HEK293 (cell line): ENCODE results near the gene SLC40A1.

Source experiments
- CTCF ChIA-PET: fragments of 350-600 bp; formaldehyde crosslinking; extraction: SDS; loops from one replicate; lab custom pipeline; 2021; ENCODE audit warnings: antibody characterized with exemption; lab: Yijun Ruan, JAX
- POLR2A ChIA-PET: fragments of 300-600 bp; formaldehyde crosslinking; extraction: SDS; loops from one replicate; lab custom pipeline; 2020; ENCODE audit warnings: antibody characterized with exemption, inconsistent platforms; lab: Yijun Ruan, JAX
- H3K27ac ChIP-seq: fragments of 200-500 bp; sonication (Bioruptor generic); 2 replicates; pipeline ENCODE4 v1.5.1; 2014; ENCODE audit warnings: low read depth, low read length, control low read depth, inconsistent platforms; ENCODE audit errors: extremely low read depth
- H3K36me3 ChIP-seq, 2 experiments: fragments of 200-500 bp in 1 of 2; sonication (Bioruptor generic) in 1 of 2; 1 replicate in 1 of 2; 2 replicates in 1 of 2; pipeline ENCODE4 v1.5.1; 2014 to 2017; ENCODE audit warnings: inconsistent platforms in 2 of 2, low read length in 2 of 2; ENCODE audit not compliant: control insufficient read depth in 2 of 2, insufficient read depth in 1 of 2
- H3K4me1 ChIP-seq: fragments of 200-500 bp; sonication (Bioruptor generic); 2 replicates; pipeline ENCODE4 v1.5.1; 2014; ENCODE audit warnings: mild to moderate bottlenecking, low read length, inconsistent platforms; ENCODE audit not compliant: control insufficient read depth, insufficient read depth
- H3K4me3 ChIP-seq: 2 replicates; pipeline ENCODE4 v1.5.1; 2011; ENCODE audit warnings: low read depth, mild to moderate bottlenecking, control low read depth, low read length, moderate library complexity
- H3K9me3 ChIP-seq: fragments of 200-500 bp; sonication (Bioruptor generic); 2 replicates; pipeline ENCODE4 v1.5.1; 2014; ENCODE audit warnings: low read depth, low read length, inconsistent platforms; ENCODE audit not compliant: control insufficient read depth, insufficient read depth
- IKZF3 ChIP-seq: fragments of 450-650 bp; IDR thresholded peaks from 2 replicates; pipeline ENCODE4 v1.5.0; 2018; ENCODE audit warnings: missing biosample characterization, mild to moderate bottlenecking, missing genetic modification characterization, moderate library complexity
- KLF9 ChIP-seq: fragments of 450-650 bp; formaldehyde crosslinking; IDR thresholded peaks from 2 replicates; pipeline ENCODE4 v1.5.1; 2016; ENCODE audit warnings: missing biosample characterization, missing genetic modification characterization, low read depth
- PRDM10 ChIP-seq: fragments of 450-650 bp; formaldehyde crosslinking; IDR thresholded peaks from 2 replicates; pipeline ENCODE4 v1.5.1; 2016; ENCODE audit warnings: missing biosample characterization, missing genetic modification characterization
- PRDM6 ChIP-seq: fragments of 450-650 bp; formaldehyde crosslinking; IDR thresholded peaks from 2 replicates; pipeline ENCODE4 v1.5.1; 2017; ENCODE audit warnings: missing biosample characterization, missing genetic modification characterization
- TRIM28 ChIP-seq: IDR thresholded peaks from 2 replicates; pipeline ENCODE4 v1.6.1; 2011; ENCODE audit warnings: low read length, control low read depth, borderline replicate concordance
- WT1 ChIP-seq: fragments of 450-650 bp; formaldehyde crosslinking; IDR thresholded peaks from 2 replicates; pipeline ENCODE4 v1.5.1; 2016; ENCODE audit warnings: missing biosample characterization, missing genetic modification characterization
- YY1 ChIP-seq: fragments of 450-650 bp; formaldehyde crosslinking; IDR thresholded peaks from 2 replicates; pipeline ENCODE4 v1.5.1; 2018; ENCODE audit warnings: missing biosample characterization, missing genetic modification characterization
- ZBTB20 ChIP-seq: fragments of 450-650 bp; formaldehyde crosslinking; IDR thresholded peaks from 2 replicates; pipeline ENCODE4 v1.5.1; 2016; ENCODE audit warnings: missing biosample characterization, missing genetic modification characterization
- ZBTB21 ChIP-seq: fragments of 450-650 bp; formaldehyde crosslinking; IDR thresholded peaks from 2 replicates; pipeline ENCODE4 v1.5.1; 2017; ENCODE audit warnings: missing biosample characterization, missing genetic modification characterization
- ZNF175 ChIP-seq: fragments of 450-650 bp; formaldehyde crosslinking; IDR thresholded peaks from 2 replicates; pipeline ENCODE4 v1.5.1; 2016; ENCODE audit warnings: missing biosample characterization, missing genetic modification characterization
- ZNF184 ChIP-seq: fragments of 450-650 bp; IDR thresholded peaks from 2 replicates; pipeline ENCODE4 v1.5.1; 2018; ENCODE audit warnings: missing biosample characterization, mild to moderate bottlenecking, missing genetic modification characterization
- ZNF239 ChIP-seq: fragments of 450-650 bp; formaldehyde crosslinking; IDR thresholded peaks from 2 replicates; pipeline ENCODE4 v1.5.1; 2016; ENCODE audit warnings: missing biosample characterization, missing genetic modification characterization
- ZNF292 ChIP-seq: fragments of 450-650 bp; formaldehyde crosslinking; IDR thresholded peaks from 2 replicates; pipeline ENCODE4 v1.5.1; 2016; ENCODE audit warnings: low read depth, missing biosample characterization, missing genetic modification characterization, borderline replicate concordance
- ZNF366 ChIP-seq: fragments of 450-650 bp; formaldehyde crosslinking; conservative IDR thresholded peaks from 2 replicates; pipeline ENCODE4 v1.5.1; 2016; ENCODE audit warnings: missing biosample characterization, missing genetic modification characterization
- ZNF391 ChIP-seq: fragments of 450-650 bp; formaldehyde crosslinking; IDR thresholded peaks from 2 replicates; pipeline ENCODE4 v1.5.1; 2016; ENCODE audit warnings: low read depth, missing biosample characterization, missing genetic modification characterization, borderline replicate concordance
- ZNF398 ChIP-seq: fragments of 450-650 bp; formaldehyde crosslinking; IDR thresholded peaks from 2 replicates; pipeline ENCODE4 v1.5.1; 2017; ENCODE audit warnings: missing biosample characterization, missing genetic modification characterization
- ZNF473 ChIP-seq: fragments of 450-650 bp; formaldehyde crosslinking; IDR thresholded peaks from 2 replicates; pipeline ENCODE4 v1.5.1; 2017; ENCODE audit warnings: missing biosample characterization, missing genetic modification characterization
- ZNF521 ChIP-seq: fragments of 450-650 bp; formaldehyde crosslinking; IDR thresholded peaks from 2 replicates; pipeline ENCODE4 v1.5.1; 2017; ENCODE audit warnings: missing biosample characterization, mild to moderate bottlenecking, missing genetic modification characterization
- ZNF555 ChIP-seq: fragments of 450-650 bp; formaldehyde crosslinking; conservative IDR thresholded peaks from 2 replicates; pipeline ENCODE4 v1.5.1; 2017; ENCODE audit warnings: missing biosample characterization, mild to moderate bottlenecking, missing genetic modification characterization, inconsistent platforms
- ZNF558 ChIP-seq: fragments of 450-650 bp; formaldehyde crosslinking; IDR thresholded peaks from 2 replicates; pipeline ENCODE4 v1.5.1; 2016; ENCODE audit warnings: missing biosample characterization, missing genetic modification characterization
- ZNF654 ChIP-seq: fragments of 450-650 bp; formaldehyde crosslinking; IDR thresholded peaks from 2 replicates; pipeline ENCODE4 v1.5.1; 2016; ENCODE audit warnings: low read depth, missing biosample characterization, missing genetic modification characterization
- ZNF660 ChIP-seq: fragments of 450-650 bp; IDR thresholded peaks from 2 replicates; pipeline ENCODE4 v1.5.1; 2018; ENCODE audit warnings: missing biosample characterization, mild to moderate bottlenecking, missing genetic modification characterization
- ZNF670 ChIP-seq: fragments of 450-650 bp; formaldehyde crosslinking; IDR thresholded peaks from 2 replicates; pipeline ENCODE4 v1.5.1; 2016; ENCODE audit warnings: missing biosample characterization, missing genetic modification characterization, low read depth
- ZNF791 ChIP-seq: fragments of 450-650 bp; formaldehyde crosslinking; IDR thresholded peaks from 2 replicates; pipeline ENCODE4 v1.5.1; 2016; ENCODE audit warnings: missing biosample characterization, missing genetic modification characterization
- ZSCAN30 ChIP-seq: fragments of 450-650 bp; IDR thresholded peaks from 2 replicates; pipeline ENCODE4 v1.5.1; 2018; ENCODE audit warnings: missing biosample characterization, mild to moderate bottlenecking, missing genetic modification characterization, moderate library complexity
- TF ChIP-seq, protein P1 (sequence below): fragments of 450-650 bp; formaldehyde crosslinking; IDR thresholded peaks from 2 replicates; pipeline ENCODE4 v1.5.1; 2016; ENCODE audit warnings: missing biosample characterization, missing genetic modification characterization
- TF ChIP-seq, protein P2 (sequence below): fragments of 450-650 bp; formaldehyde crosslinking; IDR thresholded peaks from 2 replicates; pipeline ENCODE4 v1.5.1; 2017; ENCODE audit warnings: missing biosample characterization, missing genetic modification characterization

The SLC40A1 gene

GRCh38 chr2:189530965-189531637, 49.5 kb downstream of the SLC40A1 start:
- ChIA-PET POLR2A (no interaction called here), CTCF (interaction anchor here (0.6 to 0.7 kb wide), 2 partner anchors 82 to 355 kb away, joined by 3 to 4 read pairs; no protein-coding TSS in a partner anchor)
- Histone ChIP-seq H3K4me3 (no peak overlapping the region), H3K9me3 (no peaks in the 10 kb centered on the region), H3K4me1 (no peaks in the 10 kb centered on the region), H3K36me3 (no peaks in the 10 kb centered on the region), H3K27ac (no peak overlapping the region)
- TF ChIP-seq ZNF239 (tag by site-specific recombination) = no peak
- TF ChIP-seq ZBTB21 (tag by site-specific recombination) = no peak
- TF ChIP-seq ZSCAN30 (tag by site-specific recombination) = no peak
- TF ChIP-seq ZNF660 (tag by site-specific recombination) = no peak
- no peak for TF ChIP-seq ZBTB20 (tag by site-specific recombination)
- no peak for TF ChIP-seq ZNF791
- no peak for TF ChIP-seq ZNF670 (tag by site-specific recombination)
- TF ChIP-seq ZNF521 (tag by site-specific recombination) = no peak
- TF ChIP-seq ZNF366 (tag by site-specific recombination) = no peak
- no peak for TF ChIP-seq ZNF473 (tag by site-specific recombination)
- TF ChIP-seq WT1 (tag by site-specific recombination) = no peak
- TF ChIP-seq, protein P1, sequence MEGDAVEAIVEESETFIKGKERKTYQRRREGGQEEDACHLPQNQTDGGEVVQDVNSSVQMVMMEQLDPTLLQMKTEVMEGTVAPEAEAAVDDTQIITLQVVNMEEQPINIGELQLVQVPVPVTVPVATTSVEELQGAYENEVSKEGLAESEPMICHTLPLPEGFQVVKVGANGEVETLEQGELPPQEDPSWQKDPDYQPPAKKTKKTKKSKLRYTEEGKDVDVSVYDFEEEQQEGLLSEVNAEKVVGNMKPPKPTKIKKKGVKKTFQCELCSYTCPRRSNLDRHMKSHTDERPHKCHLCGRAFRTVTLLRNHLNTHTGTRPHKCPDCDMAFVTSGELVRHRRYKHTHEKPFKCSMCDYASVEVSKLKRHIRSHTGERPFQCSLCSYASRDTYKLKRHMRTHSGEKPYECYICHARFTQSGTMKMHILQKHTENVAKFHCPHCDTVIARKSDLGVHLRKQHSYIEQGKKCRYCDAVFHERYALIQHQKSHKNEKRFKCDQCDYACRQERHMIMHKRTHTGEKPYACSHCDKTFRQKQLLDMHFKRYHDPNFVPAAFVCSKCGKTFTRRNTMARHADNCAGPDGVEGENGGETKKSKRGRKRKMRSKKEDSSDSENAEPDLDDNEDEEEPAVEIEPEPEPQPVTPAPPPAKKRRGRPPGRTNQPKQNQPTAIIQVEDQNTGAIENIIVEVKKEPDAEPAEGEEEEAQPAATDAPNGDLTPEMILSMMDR = no peak
- no peak for TF ChIP-seq ZNF398 (tag by site-specific recombination)
- TF ChIP-seq ZNF292 = no peak
- TF ChIP-seq, protein P2, sequence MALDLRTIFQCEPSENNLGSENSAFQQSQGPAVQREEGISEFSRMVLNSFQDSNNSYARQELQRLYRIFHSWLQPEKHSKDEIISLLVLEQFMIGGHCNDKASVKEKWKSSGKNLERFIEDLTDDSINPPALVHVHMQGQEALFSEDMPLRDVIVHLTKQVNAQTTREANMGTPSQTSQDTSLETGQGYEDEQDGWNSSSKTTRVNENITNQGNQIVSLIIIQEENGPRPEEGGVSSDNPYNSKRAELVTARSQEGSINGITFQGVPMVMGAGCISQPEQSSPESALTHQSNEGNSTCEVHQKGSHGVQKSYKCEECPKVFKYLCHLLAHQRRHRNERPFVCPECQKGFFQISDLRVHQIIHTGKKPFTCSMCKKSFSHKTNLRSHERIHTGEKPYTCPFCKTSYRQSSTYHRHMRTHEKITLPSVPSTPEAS (tag by site-specific recombination) = no peak
- TF ChIP-seq ZNF391 (tag by site-specific recombination) = no peak
- TF ChIP-seq YY1 (tag by site-specific recombination) = no peak

- H3K9me3 ChIP-seq = no peaks in the 10 kb centered on the region
- H3K27ac ChIP-seq = no peak overlapping the region
- no peaks in the 10 kb centered on the region for H3K4me1 ChIP-seq
- H3K36me3 ChIP-seq = no peaks in the 10 kb centered on the region
- no peak overlapping the region for H3K4me3 ChIP-seq
- CTCF ChIA-PET = interaction anchor here (0.6 kb wide), 2 partner anchors 53 to 435 kb away, joined by 3 read pairs; no protein-coding TSS in a partner anchor
- POLR2A ChIA-PET = no interaction called here
- no peak for TF ChIP-seq ZNF184 (tag by site-specific recombination)
- TF ChIP-seq ZNF175 (tag by site-specific recombination) = no peak
- TF ChIP-seq PRDM6 (tag by site-specific recombination) = no peak
- no peak for TF ChIP-seq IKZF3
- no peak for TF ChIP-seq ZNF555 (tag by site-specific recombination)
- TF ChIP-seq KLF9 (tag by site-specific recombination) = no peak
- TF ChIP-seq PRDM10 (tag by site-specific recombination) = no peak
- TF ChIP-seq TRIM28 = no peak
- no peak for TF ChIP-seq ZNF654 (tag by site-specific recombination)
- TF ChIP-seq ZNF558 (tag by site-specific recombination) = no peak
These were observed 52.0 kb downstream of the SLC40A1 start for GRCh38 chr2:189528617-189529016.
